GM12875 (cell line): ENCODE data around the gene LYRM9.

ENCODE experiments used
- H3K4me3 ChIP-seq: one replicate; pipeline ENCODE4 v1.5.1; 2011; ENCODE audit warnings: low read depth, low read length, control low read depth
- CTCF ChIP-seq: IDR thresholded peaks from 2 replicates; pipeline ENCODE4 v1.5.1; 2011; ENCODE audit warnings: low read depth, mild to moderate bottlenecking, control low read depth, inconsistent platforms, low read length, moderate library complexity, borderline replicate concordance; ENCODE audit not compliant: insufficient read depth

The LYRM9 gene

GRCh38 chr17:27862840-27863239 is 30.3 kb downstream of the LYRM9 start:
- H3K4me3 ChIP-seq: no peak overlapping the region
- TF ChIP-seq CTCF: no peak

- no peak overlapping the region for H3K4me3 ChIP-seq
- no peak for TF ChIP-seq CTCF
Observed at GRCh38 chr17:27862004-27862403, 31.2 kb downstream of the LYRM9 start.

GRCh38 chr17:27860971-27861664 is 32.0 kb downstream of the LYRM9 start:
- no peak overlapping the region for H3K4me3 ChIP-seq
- no peak for TF ChIP-seq CTCF

- H3K4me3 ChIP-seq: no peak overlapping the region
- TF ChIP-seq CTCF: no peak
Observed at GRCh38 chr17:27858621-27859305, 34.4 kb downstream of the LYRM9 start.

GRCh38 chr17:27856676-27857432 is 36.3 kb downstream of the LYRM9 start:
- TF ChIP-seq CTCF: no peak
- H3K4me3 ChIP-seq: no peak overlapping the region

GRCh38 chr17:27855454-27855853 is 37.7 kb downstream of the LYRM9 start:
- no peak for TF ChIP-seq CTCF
- H3K4me3 ChIP-seq: no peak overlapping the region
